OCI-LY7 (cell line): ENCODE data around the gene CEP131. TPM values are rescaled to one million over a fixed set of nuclear protein-coding genes. Genes with fewer than 3 reads are reported as not detected.

ENCODE experiments used
- BruUV-seq: library from RNA; stranded (reverse); fragments of 400-500 nt; replicated peaks from 2 replicates; lab custom pipeline; 2021; lab: Mats Ljungman, UMichigan
- CTCF ChIA-PET: fragments of 300-600 bp; sonication (Branson Sonifier 250); formaldehyde crosslinking; loops from one replicate; lab custom pipeline; 2022; ENCODE audit warnings: antibody characterized with exemption; ENCODE audit not compliant: unreplicated experiment; lab: Charles Lee
- POLR2A ChIA-PET: fragments of 300-600 bp; sonication (Branson Sonifier 250); formaldehyde crosslinking; loops from one replicate; lab custom pipeline; 2022; ENCODE audit warnings: antibody characterized with exemption; lab: Charles Lee
- DNase-seq: peaks from one replicate; pipeline ENCODE4 v3.0.0-alpha.2; 2015; ENCODE audit warnings: low spot score
- H2AFZ ChIP-seq: fragments of 200-600 bp; sonication (generic), shearing (Covaris generic); 2 replicates; pipeline ENCODE4 v1.6.1; 2014; ENCODE audit warnings: mild to moderate bottlenecking, antibody characterized with exemption, low read length, moderate library complexity
- H3K27ac ChIP-seq: fragments of 200-600 bp; sonication (generic); 2 replicates; pipeline ENCODE4 v1.5.1; 2014; ENCODE audit warnings: mixed run types, low read depth, mild to moderate bottlenecking, moderate library complexity, low read length, inconsistent platforms; ENCODE audit not compliant: poor library complexity, severe bottlenecking
- H3K36me3 ChIP-seq: fragments of 200-600 bp; sonication (generic); 2 replicates; pipeline ENCODE4 v1.6.1; 2014; ENCODE audit warnings: mild to moderate bottlenecking, antibody characterized with exemption, low read length, moderate library complexity, mixed read lengths; ENCODE audit not compliant: insufficient read depth
- H3K4me1 ChIP-seq: fragments of 200-600 bp; sonication (generic); 2 replicates; pipeline ENCODE4 v1.5.1; 2014; ENCODE audit warnings: mild to moderate bottlenecking, low read length; ENCODE audit not compliant: insufficient read depth, poor library complexity, severe bottlenecking
- H3K4me2 ChIP-seq: fragments of 200-600 bp; sonication (generic); 2 replicates; pipeline ENCODE4 v1.6.1; 2014; ENCODE audit warnings: mild to moderate bottlenecking, low read length
- H3K4me3 ChIP-seq: fragments of 200-600 bp; sonication (generic); 2 replicates; pipeline ENCODE4 v1.5.1; 2014; ENCODE audit warnings: mild to moderate bottlenecking, low read depth, low read length; ENCODE audit not compliant: poor library complexity, severe bottlenecking
- H3K79me2 ChIP-seq: fragments of 200-600 bp; sonication (generic); 2 replicates; pipeline ENCODE4 v1.6.1; 2016; ENCODE audit warnings: low read depth, mild to moderate bottlenecking, low read length, moderate library complexity, mixed read lengths; ENCODE audit not compliant: insufficient read depth
- H3K9me2 ChIP-seq: fragments of 200-600 bp; sonication (generic); 2 replicates; pipeline ENCODE4 v1.6.1; 2016; ENCODE audit warnings: mild to moderate bottlenecking, low read length, mixed read lengths; ENCODE audit not compliant: insufficient read depth
- H3K9me3 ChIP-seq: fragments of 200-600 bp; sonication (generic); 2 replicates; pipeline ENCODE4 v1.6.1; 2014; ENCODE audit warnings: mild to moderate bottlenecking, mixed run types, low read length, mixed read lengths
- H4K20me1 ChIP-seq: fragments of 200-600 bp; sonication (generic); 2 replicates; pipeline ENCODE4 v1.6.1; 2014; ENCODE audit warnings: mild to moderate bottlenecking, antibody characterized with exemption, low read length, moderate library complexity, mixed read lengths; ENCODE audit not compliant: insufficient read depth
- EZH2phosphoT487 ChIP-seq: fragments of 200-600 bp; sonication (generic); IDR thresholded peaks from 2 replicates; pipeline ENCODE4 v1.6.1; 2018; ENCODE audit warnings: low read depth, borderline replicate concordance, mild to moderate bottlenecking, mixed run types, antibody characterized with exemption, low read length, moderate library complexity, mixed read lengths
- intact Hi-C: fragments of 100-400 bp; cut with micrococcal nuclease; formaldehyde crosslinking; loops from one replicate; pipeline ENCODE4 v1.10.0; 2022; ENCODE audit not compliant: unreplicated experiment
- total RNA-seq, 2 experiments: library from RNA; depleted of rRNA in 1 of 2; stranded (reverse); fragments of >200 nt in 1 of 2; shearing (Covaris generic) in 1 of 2; gene quantifications; 2 replicates each; pipeline ENCODE4 v1.2.3, GENCODE V29; 2014 to 2022
- TF ChIP-seq, protein P1 (sequence below): fragments of 200-600 bp; sonication (generic); conservative IDR thresholded peaks from 2 replicates; pipeline ENCODE4 v1.5.1; 2014; ENCODE audit warnings: mild to moderate bottlenecking, antibody characterized with exemption, low read length, moderate library complexity, mixed read lengths

Gene CEP131
- total RNA-seq, 2 experiments from 2014 or later = 32.9 to 38.6 TPM

DNA sequence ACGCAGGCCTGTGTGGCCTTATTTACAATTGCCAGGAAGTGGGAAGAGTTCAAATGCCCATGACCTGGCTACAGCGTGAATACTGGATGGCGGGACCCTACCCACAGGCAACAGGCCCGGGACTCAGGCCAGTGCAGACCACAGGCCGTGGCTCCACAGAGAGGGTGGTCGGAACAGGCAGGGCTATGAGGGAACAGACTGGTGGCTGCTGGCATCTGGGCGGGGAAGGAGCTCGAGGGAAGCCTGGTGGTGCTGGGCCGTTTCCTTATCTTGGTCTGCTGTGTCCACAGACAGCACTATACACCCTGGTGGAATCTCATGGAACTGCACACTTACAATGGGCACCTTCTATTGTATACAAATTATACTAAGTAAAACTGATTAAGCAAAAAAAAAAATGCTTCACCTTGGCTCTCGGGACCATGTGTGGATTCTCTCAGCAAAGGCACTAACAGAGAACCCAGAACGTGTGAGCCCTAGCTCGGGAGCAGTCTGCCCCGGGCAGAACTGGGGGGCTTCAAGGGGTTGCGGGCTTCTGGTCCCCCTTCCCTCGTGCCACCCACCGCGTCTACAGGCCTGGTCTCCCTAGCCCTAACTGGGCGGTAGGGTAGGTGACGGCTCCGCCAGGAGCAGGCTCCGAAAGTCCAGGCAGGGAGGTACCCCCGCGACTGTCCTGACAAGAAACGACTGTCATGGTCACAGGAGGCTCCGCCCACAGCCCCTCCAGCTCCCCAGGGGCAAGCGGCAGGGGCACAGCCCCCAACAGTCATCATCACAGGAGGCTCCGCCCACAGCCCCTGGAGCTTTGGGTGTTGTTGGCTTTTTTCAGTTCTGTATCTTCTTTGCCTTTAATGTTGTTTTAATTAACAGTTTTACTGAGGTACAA, 21.8 kb downstream of the CEP131 start:
- intact Hi-C loops = loop anchor here (1.0 kb wide), 1 partner anchor 59 kb away; no protein-coding TSS in a partner anchor
- H3K9me3 ChIP-seq = no peaks in the 10 kb centered on the region
- no peaks in the 10 kb centered on the region for H4K20me1 ChIP-seq
- no peak overlapping the region for H2AFZ ChIP-seq
- H3K4me2 ChIP-seq = no peak overlapping the region
- ChIA-PET CTCF (interaction anchor here (0.5 kb wide), 1 partner anchor 99 kb away, joined by 3 read pairs; no protein-coding TSS in a partner anchor), POLR2A (interaction anchor here (0.7 kb wide), 1 partner anchor 178 kb away, joined by 3 read pairs; no protein-coding TSS in a partner anchor)
- TF ChIP-seq EZH2phosphoT487 = no peak
- TF ChIP-seq, protein P1, sequence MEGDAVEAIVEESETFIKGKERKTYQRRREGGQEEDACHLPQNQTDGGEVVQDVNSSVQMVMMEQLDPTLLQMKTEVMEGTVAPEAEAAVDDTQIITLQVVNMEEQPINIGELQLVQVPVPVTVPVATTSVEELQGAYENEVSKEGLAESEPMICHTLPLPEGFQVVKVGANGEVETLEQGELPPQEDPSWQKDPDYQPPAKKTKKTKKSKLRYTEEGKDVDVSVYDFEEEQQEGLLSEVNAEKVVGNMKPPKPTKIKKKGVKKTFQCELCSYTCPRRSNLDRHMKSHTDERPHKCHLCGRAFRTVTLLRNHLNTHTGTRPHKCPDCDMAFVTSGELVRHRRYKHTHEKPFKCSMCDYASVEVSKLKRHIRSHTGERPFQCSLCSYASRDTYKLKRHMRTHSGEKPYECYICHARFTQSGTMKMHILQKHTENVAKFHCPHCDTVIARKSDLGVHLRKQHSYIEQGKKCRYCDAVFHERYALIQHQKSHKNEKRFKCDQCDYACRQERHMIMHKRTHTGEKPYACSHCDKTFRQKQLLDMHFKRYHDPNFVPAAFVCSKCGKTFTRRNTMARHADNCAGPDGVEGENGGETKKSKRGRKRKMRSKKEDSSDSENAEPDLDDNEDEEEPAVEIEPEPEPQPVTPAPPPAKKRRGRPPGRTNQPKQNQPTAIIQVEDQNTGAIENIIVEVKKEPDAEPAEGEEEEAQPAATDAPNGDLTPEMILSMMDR = peak; percentile 80
- no peak overlapping the region for H3K27ac ChIP-seq
- H3K36me3 ChIP-seq = peaks cover 39% of the 10 kb centered on the region
- H3K4me1 ChIP-seq = peaks cover 7% of the 10 kb centered on the region
- DNase-seq = peak; percentile 75
- H3K79me2 ChIP-seq = no peaks in the 10 kb centered on the region
- no TSS peak for BruUV-seq
- H3K4me3 ChIP-seq = no peak overlapping the region
- no peaks in the 10 kb centered on the region for H3K9me2 ChIP-seq

DNA sequence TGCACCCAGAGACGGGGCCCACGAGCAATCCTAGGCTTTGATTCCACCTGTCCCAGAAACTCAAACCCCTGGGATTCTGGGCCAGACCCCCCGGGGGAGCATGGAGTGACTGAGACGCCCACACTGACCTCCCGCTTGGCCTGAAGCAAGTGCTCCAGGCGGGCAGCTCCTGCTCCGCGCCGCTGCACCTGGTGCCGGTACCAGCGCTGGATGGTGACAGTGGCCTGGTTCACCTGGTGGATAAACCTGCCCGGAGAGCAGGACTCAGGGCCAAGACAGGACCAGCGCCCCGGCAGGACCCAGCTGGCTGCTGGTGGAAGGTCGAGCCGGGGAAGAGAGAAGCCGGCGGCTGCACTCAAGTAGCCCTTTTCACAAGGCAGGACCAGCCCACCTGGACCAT, 22.6 kb downstream of the CEP131 start:
- BruUV-seq = no TSS peak
- POLR2A ChIA-PET = interaction anchor here (0.7 kb wide), 1 partner anchor 177 kb away, joined by 3 read pairs; no protein-coding TSS in a partner anchor
- intact Hi-C loops = no loop called here
- no peaks in the 10 kb centered on the region for H3K9me3 ChIP-seq
- H3K4me3 ChIP-seq = no peak overlapping the region
- H3K27ac ChIP-seq = no peak overlapping the region
- DNase-seq = no peak
- no peak overlapping the region for H2AFZ ChIP-seq
- H3K79me2 ChIP-seq = no peaks in the 10 kb centered on the region
- peaks cover 35% of the 10 kb centered on the region for H3K36me3 ChIP-seq
- CTCF ChIA-PET = no interaction called here
- no peaks in the 10 kb centered on the region for H3K9me2 ChIP-seq
- H3K4me1 ChIP-seq = peaks cover 7% of the 10 kb centered on the region
- no peak for TF ChIP-seq EZH2phosphoT487
- no peaks in the 10 kb centered on the region for H4K20me1 ChIP-seq
- H3K4me2 ChIP-seq = no peak overlapping the region

DNA sequence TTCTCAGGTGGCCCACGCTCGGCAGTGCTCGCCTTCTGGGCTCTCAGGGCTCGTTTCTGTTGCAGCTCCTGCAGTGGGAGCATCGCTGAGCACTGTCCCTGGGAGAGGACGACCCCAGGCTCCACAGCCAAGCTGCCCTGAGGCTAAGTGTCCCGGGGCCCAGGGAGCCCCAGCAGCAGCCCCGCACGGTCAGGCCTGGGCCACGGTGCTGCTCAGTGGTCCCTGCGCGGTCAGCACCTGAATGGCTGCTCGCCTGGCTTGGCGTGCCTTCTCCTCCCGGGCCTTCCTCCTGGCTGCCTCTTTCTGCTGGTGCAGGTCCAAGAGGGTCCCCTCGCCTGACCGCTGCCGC, 23.3 kb downstream of the CEP131 start:
- intact Hi-C loops = no loop called here
- no peak for DNase-seq
- POLR2A ChIA-PET = no interaction called here
- no peak overlapping the region for H3K4me2 ChIP-seq
- peaks cover 29% of the 10 kb centered on the region for H3K36me3 ChIP-seq
- H3K9me2 ChIP-seq = no peaks in the 10 kb centered on the region
- H3K27ac ChIP-seq = no peak overlapping the region
- H2AFZ ChIP-seq = no peak overlapping the region
- BruUV-seq = no TSS peak
- CTCF ChIA-PET = no interaction called here
- H3K79me2 ChIP-seq = no peaks in the 10 kb centered on the region
- peaks cover 7% of the 10 kb centered on the region for H3K4me1 ChIP-seq
- no peaks in the 10 kb centered on the region for H4K20me1 ChIP-seq
- no peak overlapping the region for H3K4me3 ChIP-seq
- TF ChIP-seq EZH2phosphoT487 = no peak
- TF ChIP-seq, protein P1 = no peak
- no peaks in the 10 kb centered on the region for H3K9me3 ChIP-seq
